HTERT RPE-1 (cell line): Measurements from ENCODE around the gene TMEM147.
"Not testable (repeated sequence)": the region's sequence is repeated elsewhere in the genome, so short reads cannot be mapped to it uniquely, and the experiment has no call there.

Experiments
- in situ Hi-C: fragments of 300-500 bp; cut with MboI; formaldehyde crosslinking; loops from 4 replicates; pipeline ENCODE4 v1.14.3; 2020; ENCODE audit warnings: low sequenced_read_pairs

TMEM147 gene

GRCh38 chr19:35561436-35561835, 16.0 kb downstream of the TMEM147 start:
- in situ Hi-C loops, result no loop called here

GRCh38 chr19:35562336-35562735, 16.9 kb downstream of the TMEM147 start:
- in situ Hi-C loops, result no loop called here

GRCh38 chr19:35562776-35563175, 17.4 kb downstream of the TMEM147 start:
- in situ Hi-C loops, result no loop called here

- in situ Hi-C loops, result no loop called here
These were observed 17.9 kb downstream of the TMEM147 start, which contains the start of gene ATP4A for GRCh38 chr19:35563207-35563829. Gene ATP4A (minus strand): TSS chr19:35563658. CDS start chr19:35563629, 29 bp downstream.

- in situ Hi-C loops, result no loop called here
These were observed 19.8 kb downstream of the TMEM147 start for GRCh38 chr19:35565016-35565856.

- in situ Hi-C loops, result no loop called here
These were observed 21.3 kb downstream of the TMEM147 start for GRCh38 chr19:35566738-35567137.

GRCh38 chr19:35569281-35569781, 23.9 kb downstream of the TMEM147 start:
- in situ Hi-C loops, result no loop called here

GRCh38 chr19:35571406-35571965, 26.1 kb downstream of the TMEM147 start:
- in situ Hi-C loops, result no loop called here

GRCh38 chr19:35577918-35578317, 32.5 kb downstream of the TMEM147 start:
- in situ Hi-C loops, result no loop called here

GRCh38 chr19:35578707-35579106, 33.3 kb downstream of the TMEM147 start:
- in situ Hi-C loops, result no loop called here

GRCh38 chr19:35582760-35583159, 37.3 kb downstream of the TMEM147 start:
- in situ Hi-C loops, result no loop called here

- in situ Hi-C loops, result no loop called here
These were observed 40.4 kb downstream of the TMEM147 start, which contains the start of gene PMIS2 for GRCh38 chr19:35585848-35586247. Gene PMIS2 (plus strand): TSS chr19:35586173. CDS start chr19:35586260, 87 bp downstream.

GRCh38 chr19:35587321-35587720, 41.9 kb downstream of the TMEM147 start:
- in situ Hi-C loops, result no loop called here

- in situ Hi-C loops, result no loop called here
These were observed 45.4 kb downstream of the TMEM147 start for GRCh38 chr19:35590875-35591274.

GRCh38 chr19:35592226-35592625, 46.8 kb downstream of the TMEM147 start:
- in situ Hi-C loops, result no loop called here

- in situ Hi-C loops, result not testable (repeated sequence)
These were observed 49.6 kb downstream of the TMEM147 start for GRCh38 chr19:35595026-35595425.

- in situ Hi-C loops, result no loop called here
These were observed 50.5 kb downstream of the TMEM147 start for GRCh38 chr19:35595928-35596327.

GRCh38 chr19:35596366-35596999, 51.1 kb downstream of the TMEM147 start:
- in situ Hi-C loops, result no loop called here
